Natural killer cell (primary cell): ENCODE data around the gene SLC38A1. TPM values are rescaled to one million over a fixed set of nuclear protein-coding genes. Genes with fewer than 3 reads are reported as not detected.
A peak's percentile ranks its signal among the peaks of the same experiment; 100 is the strongest.

Experiments used
- ATAC-seq, 3 donors: fragments of 150-1000 bp in 2 of 3; fragments of 200-7000 bp in 1 of 3; cut with Tn5 transposase; 1 replicate in 1 of 3; 2 replicates in 2 of 3; pipeline ENCODE4 v1.10.0; 2021; ENCODE audit warnings: mild to moderate bottlenecking in 2 of 3, moderate library complexity in 2 of 3
- DNase-seq, 2 donors: peaks; one replicate each; pipeline versions ENCODE4 v3.0.0 to v3.0.0-alpha.2; 2013 to 2021; ENCODE audit warnings: mixed read lengths in 1 of 2
- H3K27ac ChIP-seq: one replicate; pipeline ENCODE4 v1.5.1; 2013; ENCODE audit warnings: mild to moderate bottlenecking, low read length
- H3K27me3 ChIP-seq: one replicate; pipeline ENCODE4 v1.6.1; 2013; ENCODE audit warnings: low read length; ENCODE audit not compliant: control insufficient read depth, insufficient read depth
- H3K36me3 ChIP-seq: one replicate; pipeline ENCODE4 v1.6.1; 2013; ENCODE audit warnings: low read length; ENCODE audit not compliant: control insufficient read depth, insufficient read depth
- H3K4me1 ChIP-seq: one replicate; pipeline ENCODE4 v1.6.1; 2013; ENCODE audit warnings: low read length; ENCODE audit not compliant: control insufficient read depth, insufficient read depth
- H3K4me3 ChIP-seq: one replicate; pipeline ENCODE4 v1.5.1; 2013; ENCODE audit warnings: low read length
- H3K9me3 ChIP-seq: one replicate; pipeline ENCODE4 v1.6.1; 2013; ENCODE audit warnings: low read length; ENCODE audit not compliant: control insufficient read depth, insufficient read depth
- H3K27ac Mint-ChIP-seq, 2 donors: one replicate each; pipeline ENCODE4 v1.8.0; 2022; ENCODE audit warnings: mild to moderate bottlenecking in 2 of 2, mixed read lengths in 2 of 2, moderate library complexity in 1 of 2
- H3K27me3 Mint-ChIP-seq, 2 donors: one replicate each; pipeline ENCODE4 v1.8.0; 2022; ENCODE audit warnings: low read depth in 2 of 2, mixed read lengths in 2 of 2
- H3K36me3 Mint-ChIP-seq: one replicate; pipeline ENCODE4 v1.8.0; 2022; ENCODE audit warnings: mixed read lengths
- H3K4me1 Mint-ChIP-seq, 2 donors: one replicate each; pipeline ENCODE4 v1.8.0; 2022; ENCODE audit warnings: mixed read lengths in 2 of 2
- H3K4me3 Mint-ChIP-seq: one replicate; pipeline ENCODE4 v1.8.0; 2022; ENCODE audit warnings: mild to moderate bottlenecking, moderate library complexity, mixed read lengths
- H3K9me3 Mint-ChIP-seq, 2 donors: one replicate each; pipeline ENCODE4 v1.8.0; 2022; ENCODE audit warnings: mixed read lengths in 2 of 2
- CTCF ChIP-seq: fragments of 200-600 bp; IDR thresholded peaks from one replicate; pipeline ENCODE4 v1.8.0; 2022; ENCODE audit warnings: antibody characterized with exemption
- WGBS: methylation state at CpG from one replicate; pipeline ENCODE4 v1.1.7; 2013; ENCODE audit warnings: missing lambda C conversion rate; ENCODE audit not compliant: insufficient coverage; 5-methylcytosine and 5-hydroxymethylcytosine counted together
- intact Hi-C: fragments of 100-400 bp; cut with micrococcal nuclease; formaldehyde crosslinking; loops from one replicate; pipeline ENCODE4 v1.14.2; 2022
- total RNA-seq, 4 donors: library from RNA; stranded (reverse); fragments of 120-200 nt in 1 of 4; gene quantifications; one replicate each; pipeline versions ENCODE4 v1.2.3 to v1.2.4, GENCODE V29; 2013 to 2022

The SLC38A1 gene
- 100 to 1,000 TPM; 295 to 385 (median 354) TPM for total RNA-seq
- total RNA-seq (2013), result 234 TPM

- H3K4me3 ChIP-seq, result peak within 1 kb of the TSS; percentile 74
- H3K9me3 Mint-ChIP-seq, result no peaks in the 10 kb centered on the region
- no peaks in the 10 kb centered on the region for H3K9me3 ChIP-seq
- H3K4me1 ChIP-seq, result peaks cover 23% of the 10 kb centered on the region
- intact Hi-C loops, result loop anchor here (1.0 to 5.0 kb wide), 6 partner anchors 59 to 948 kb away; partner anchors contain the start of genes ARID2 and SLC38A2
- no peaks in the 10 kb centered on the region for H3K27me3 Mint-ChIP-seq
- no peak within 1 kb of the TSS for H3K4me3 Mint-ChIP-seq
- no peaks in the 10 kb centered on the region for H3K36me3 Mint-ChIP-seq
- TF ChIP-seq CTCF, result no peak
- peaks cover 11 to 17% of the 10 kb centered on the region in 2 donors for H3K4me1 Mint-ChIP-seq
- peaks cover 3% of the 10 kb centered on the region for H3K36me3 ChIP-seq
- ATAC-seq (peak; percentile 61 to 81 (median 78)), DNase-seq (peak; percentile 85 to 95)
- no peaks in the 10 kb centered on the region for H3K27me3 ChIP-seq
- H3K27ac ChIP-seq, result peak within 1 kb of the TSS; percentile 94
- H3K27ac Mint-ChIP-seq, result no peak within 1 kb of the TSS
- WGBS, result under 1% methylated on average over 73 of the region's 73 CpGs
Measured at GRCh38 chr12:46268583-46269428, at the start of gene SLC38A1. SLC38A1 (minus strand) TSS chr12:46269043; CDS start chr12:46239800, 29,243 bp downstream.

GRCh38 chr12:46318037-46318436 lies 49.2 kb upstream of the SLC38A1 start:
- peaks cover 7% of the 10 kb centered on the region for H3K36me3 Mint-ChIP-seq

GRCh38 chr12:46304070-46304469 lies 35.2 kb upstream of the SLC38A1 start:
- H3K36me3 Mint-ChIP-seq, result no peaks in the 10 kb centered on the region
- no peak for ATAC-seq

More at GRCh38 chr12:46318037-46318436, 49.2 kb upstream of the SLC38A1 start:
- H3K36me3 ChIP-seq, result no peaks in the 10 kb centered on the region
- WGBS, result 81% methylated on average over 5 of the region's 5 CpGs
- Mint-ChIP-seq H3K27ac (no peak overlapping the region), H3K4me3 (no peak overlapping the region), H3K4me1 (no peaks in the 10 kb centered on the region), H3K27me3 (peaks cover 8 to 25% of the 10 kb centered on the region in 2 donors), H3K9me3 (no peaks in the 10 kb centered on the region)
- no peak for TF ChIP-seq CTCF
- no peak for DNase-seq
- no peaks in the 10 kb centered on the region for H3K4me1 ChIP-seq
- no peak overlapping the region for H3K4me3 ChIP-seq
- no peaks in the 10 kb centered on the region for H3K27me3 ChIP-seq
- no peaks in the 10 kb centered on the region for H3K9me3 ChIP-seq
- no peak overlapping the region for H3K27ac ChIP-seq
- intact Hi-C loops, result no loop called here
- no peak for ATAC-seq

More at GRCh38 chr12:46304070-46304469, 35.2 kb upstream of the SLC38A1 start:
- no peaks in the 10 kb centered on the region for H3K9me3 Mint-ChIP-seq
- no peak for DNase-seq
- WGBS, result 95% methylated on average over 3 of the region's 3 CpGs
- intact Hi-C loops, result no loop called here
- no peak overlapping the region for H3K27ac Mint-ChIP-seq
- Histone ChIP-seq H3K4me1 (no peaks in the 10 kb centered on the region), H3K4me3 (no peak overlapping the region), H3K9me3 (no peaks in the 10 kb centered on the region), H3K27me3 (no peaks in the 10 kb centered on the region), H3K27ac (no peak overlapping the region), H3K36me3 (no peaks in the 10 kb centered on the region)
- peaks cover 13 to 25% of the 10 kb centered on the region in 2 donors for H3K27me3 Mint-ChIP-seq
- peaks cover 0 to 5% of the 10 kb centered on the region in 2 donors for H3K4me1 Mint-ChIP-seq
- no peak for TF ChIP-seq CTCF
- H3K4me3 Mint-ChIP-seq, result no peak overlapping the region
